Hematopoietic multipotent progenitor cell treated with erythropoietin and hydrocortisone succinate and interleukin-3 and kit ligand, for 15 days (in vitro differentiated cells): Measurements from ENCODE around the gene C10orf90.

Experiments used
- DNase-seq: peaks from one replicate; pipeline ENCODE4 v3.0.0-alpha.2; 2015; ENCODE audit warnings: low spot score

C10orf90 gene

DNA sequence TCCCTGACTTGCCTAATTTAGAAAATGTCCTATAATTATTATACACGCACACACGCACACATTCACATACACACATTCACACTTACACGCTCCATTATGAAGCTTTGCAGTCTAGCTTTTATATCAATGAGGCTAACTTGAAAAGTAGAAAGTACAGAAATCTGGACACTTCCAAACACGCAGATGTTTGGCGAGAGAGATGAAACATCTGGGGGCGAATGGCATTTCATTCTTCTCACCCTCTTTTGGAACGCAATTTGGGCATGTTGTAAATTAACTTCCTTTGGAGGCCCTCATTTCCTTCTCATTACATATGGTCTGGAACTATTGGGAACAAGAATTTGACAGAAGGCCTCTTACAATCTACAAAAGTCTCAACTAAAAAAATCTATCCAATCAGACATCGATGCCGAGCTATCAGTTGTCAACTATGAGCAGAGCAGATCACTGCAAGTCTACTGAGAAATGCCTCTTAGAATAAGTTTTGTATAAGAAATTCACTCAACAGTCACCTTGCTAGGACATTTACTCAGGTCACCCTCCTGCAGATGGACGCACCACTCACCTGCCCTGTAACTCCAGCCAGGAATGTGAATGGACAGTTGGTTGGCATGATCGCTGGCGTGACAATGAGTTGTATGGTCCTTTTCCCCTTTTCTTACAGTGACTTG, 167.0 kb downstream of the C10orf90 start:
- DNase-seq, result no peak

DNA sequence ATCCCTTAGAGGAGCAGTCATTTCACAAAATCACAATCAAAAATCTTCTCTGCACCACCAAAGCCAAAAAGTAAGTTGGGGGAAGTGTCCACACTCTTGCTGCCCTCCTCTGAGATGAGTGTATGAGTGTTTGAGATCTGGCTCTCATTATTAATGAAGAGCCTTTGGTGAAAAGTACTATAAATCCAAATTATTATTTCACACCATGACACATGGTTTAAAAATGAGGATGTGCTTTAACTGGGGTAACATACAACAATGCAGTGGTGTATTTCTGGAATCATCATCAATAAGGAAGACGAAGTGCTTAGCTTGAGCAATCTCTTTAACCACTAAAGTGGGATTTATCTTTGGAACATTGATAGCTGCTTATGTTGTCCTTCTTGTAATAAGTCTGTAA, 168.1 kb downstream of the C10orf90 start:
- DNase-seq, result no peak

DNA sequence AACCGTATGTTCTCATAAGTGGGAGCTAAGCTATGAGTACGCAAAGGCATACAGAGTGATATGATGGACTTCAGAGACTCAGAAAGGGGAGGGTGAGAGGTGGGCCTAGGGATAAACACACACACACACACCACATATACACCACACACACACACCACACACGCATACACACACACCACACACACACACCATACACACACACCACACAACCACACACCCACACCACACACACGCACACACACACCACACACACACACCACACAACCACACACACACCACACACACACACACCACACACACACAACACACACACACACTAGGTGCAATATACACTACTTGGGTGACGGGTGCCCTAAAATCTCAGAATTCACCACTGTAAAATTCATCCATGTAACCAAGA, 168.7 kb downstream of the C10orf90 start:
- no peak for DNase-seq

DNA sequence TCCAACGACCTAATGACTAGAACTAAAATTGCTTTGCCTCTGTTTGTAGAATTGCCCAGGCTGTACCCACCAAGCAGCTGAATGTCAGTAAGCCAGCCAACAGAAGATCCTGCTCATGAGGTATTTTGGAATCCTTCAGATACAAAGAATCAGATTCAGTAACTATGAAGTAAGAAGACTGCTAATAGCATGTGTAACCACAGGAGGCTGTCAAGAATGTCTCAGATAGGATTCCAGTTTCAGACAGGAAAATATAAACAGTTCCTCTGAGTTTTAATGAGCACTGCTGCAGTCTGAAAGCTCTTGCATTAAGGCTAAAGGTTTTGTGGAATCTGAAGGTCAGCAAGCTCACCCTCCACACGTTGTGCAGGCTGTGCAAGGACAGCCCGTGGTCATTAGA, 169.6 kb downstream of the C10orf90 start:
- no peak for DNase-seq

DNA sequence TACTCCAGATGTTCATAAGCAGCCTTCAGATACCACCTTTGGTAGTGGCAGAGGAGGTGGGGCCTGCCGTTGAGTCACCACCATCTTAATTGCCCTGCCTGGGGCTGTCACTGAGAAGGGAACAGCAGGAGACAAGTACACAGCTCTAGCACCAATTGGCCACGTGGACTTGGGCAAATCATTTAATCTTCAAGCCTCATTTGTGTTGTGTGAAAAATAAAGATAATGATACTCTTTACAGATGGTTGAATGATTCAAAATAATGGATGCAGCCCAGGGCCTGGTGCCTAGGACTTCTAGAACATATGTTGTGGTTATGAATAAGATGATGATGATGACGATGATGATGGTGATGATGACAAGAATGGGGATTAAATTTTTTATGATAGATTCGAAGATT, 170.3 kb downstream of the C10orf90 start:
- DNase-seq, result no peak

DNA sequence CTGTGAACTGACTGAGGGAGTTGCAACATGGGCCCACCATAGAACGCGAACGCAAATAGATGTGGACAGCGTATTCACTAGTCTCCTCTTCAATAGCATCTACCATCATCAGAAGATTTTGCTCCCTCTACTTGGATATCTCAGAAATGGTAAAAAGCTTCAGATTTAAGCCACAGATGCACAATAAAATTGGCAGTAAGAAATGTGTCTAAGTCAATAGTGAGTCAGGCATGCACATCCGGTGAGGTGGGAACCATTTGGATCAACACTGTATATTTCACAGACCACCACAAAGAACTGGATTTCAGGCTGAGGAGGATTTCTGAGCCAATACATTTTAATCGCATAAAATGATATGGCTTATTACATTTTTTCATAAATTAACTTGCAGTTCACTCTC, 170.7 kb downstream of the C10orf90 start:
- DNase-seq, result no peak

DNA sequence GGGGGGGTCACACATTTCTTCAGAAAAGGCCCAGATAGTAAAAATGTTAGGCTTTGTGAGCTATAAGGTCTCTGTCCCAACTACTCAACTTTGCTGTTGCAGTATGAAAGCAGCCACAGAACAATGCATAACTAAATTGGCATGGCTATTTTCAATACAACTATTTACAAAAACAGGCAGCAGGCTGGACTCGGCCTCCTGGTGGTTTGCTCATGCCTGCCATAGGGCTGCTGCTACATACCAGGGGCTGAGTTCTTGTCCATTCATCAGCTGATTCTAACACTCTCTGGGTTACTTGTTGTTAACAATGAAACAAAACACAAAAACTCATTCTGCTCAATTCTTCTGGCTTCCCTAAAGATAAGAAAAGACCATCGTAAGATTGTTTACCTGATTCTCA, 172.8 kb downstream of the C10orf90 start:
- DNase-seq, result no peak

DNA sequence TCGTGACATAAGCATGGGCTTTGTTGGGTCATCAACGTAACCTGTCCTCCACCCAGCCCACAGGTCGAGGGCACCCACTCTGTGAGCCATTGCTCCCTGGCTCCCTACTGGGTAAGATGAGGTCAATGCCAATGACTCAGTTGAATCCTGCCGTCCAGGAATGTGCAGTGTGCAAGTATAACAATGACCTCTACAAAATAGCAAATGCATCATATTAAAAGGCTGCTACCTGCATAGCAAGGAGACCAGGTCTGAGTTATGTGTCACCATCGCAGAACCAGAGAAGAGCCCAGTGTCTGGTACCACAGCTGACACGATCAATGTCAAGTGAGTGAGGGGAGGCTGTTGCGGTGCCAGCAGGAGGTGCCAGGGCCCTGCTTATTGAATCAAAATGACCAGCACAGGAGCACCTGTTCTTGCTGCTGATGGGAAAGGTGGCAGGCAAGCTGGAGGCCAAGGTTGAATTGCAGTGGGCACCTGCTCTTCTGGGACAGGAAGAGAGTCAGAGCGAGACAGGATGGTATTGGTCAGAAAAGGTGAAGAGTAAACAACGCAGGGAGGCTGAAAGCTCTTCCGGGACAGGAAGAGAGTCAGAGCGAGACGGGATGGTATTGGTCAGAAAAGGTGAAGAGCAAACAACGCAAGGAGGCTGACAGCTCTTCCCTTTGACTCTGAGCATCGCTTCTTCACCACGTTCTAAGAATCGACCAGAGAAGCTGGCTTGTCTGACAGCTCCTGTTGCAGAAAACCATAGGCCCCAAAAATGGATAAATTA, 173.5 kb downstream of the C10orf90 start:
- DNase-seq, result no peak

DNA sequence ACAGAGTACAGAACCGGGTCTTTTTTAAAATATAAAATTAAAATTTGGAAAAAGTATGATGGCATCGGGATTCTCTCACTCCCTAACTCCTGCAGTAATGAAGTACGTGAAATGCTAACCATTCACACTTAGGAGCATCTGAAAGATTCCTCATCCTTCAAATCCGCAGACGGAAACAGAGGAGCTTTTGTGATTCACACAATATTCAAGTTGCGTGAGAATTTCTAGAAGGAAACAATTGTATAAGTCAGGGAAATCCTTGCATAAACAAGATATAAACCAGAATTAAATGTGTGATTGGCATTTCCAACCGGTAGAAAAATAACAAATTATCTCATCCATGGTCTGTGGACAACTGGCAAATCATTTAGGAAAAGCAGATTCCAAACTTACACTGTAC, 179.0 kb downstream of the C10orf90 start:
- no peak for DNase-seq

DNA sequence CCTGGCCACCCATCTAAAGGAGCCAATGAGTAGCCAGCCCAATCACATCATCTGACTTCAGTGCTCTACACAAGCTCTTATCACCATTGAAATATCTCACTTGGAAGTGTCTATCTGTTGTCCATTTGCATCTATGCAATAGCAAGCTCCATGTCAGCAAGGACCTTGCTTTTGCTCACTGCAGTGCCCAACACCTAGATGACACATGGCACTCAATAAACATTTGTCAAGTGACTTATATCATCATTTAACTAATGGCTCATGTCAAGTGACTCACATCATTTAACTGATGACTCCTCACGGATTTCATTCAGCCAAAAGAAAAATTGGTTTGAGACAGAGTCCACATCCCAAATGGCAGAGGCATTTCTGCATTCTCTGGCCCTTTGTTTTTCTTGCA, 189.3 kb downstream of the C10orf90 start:
- no peak for DNase-seq

DNA sequence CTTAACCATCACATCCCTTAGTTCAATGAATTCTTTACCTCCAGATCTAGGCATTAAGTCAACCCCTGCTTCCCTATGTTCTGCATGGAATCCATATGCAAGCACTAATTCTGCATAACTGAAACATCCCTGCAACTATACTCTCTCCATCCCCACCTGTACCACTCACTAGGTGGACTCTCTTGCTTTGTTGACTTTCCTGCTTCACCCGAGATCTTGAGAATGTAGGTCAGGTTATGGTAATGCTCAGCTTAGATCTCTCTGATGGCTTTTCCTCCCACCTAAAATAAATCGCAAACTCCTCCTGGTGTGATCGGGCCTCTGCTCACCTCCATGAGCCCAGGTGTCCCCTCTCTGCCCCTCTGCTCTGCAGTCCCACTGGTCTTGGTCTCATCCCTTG, 189.8 kb downstream of the C10orf90 start:
- no peak for DNase-seq

DNA sequence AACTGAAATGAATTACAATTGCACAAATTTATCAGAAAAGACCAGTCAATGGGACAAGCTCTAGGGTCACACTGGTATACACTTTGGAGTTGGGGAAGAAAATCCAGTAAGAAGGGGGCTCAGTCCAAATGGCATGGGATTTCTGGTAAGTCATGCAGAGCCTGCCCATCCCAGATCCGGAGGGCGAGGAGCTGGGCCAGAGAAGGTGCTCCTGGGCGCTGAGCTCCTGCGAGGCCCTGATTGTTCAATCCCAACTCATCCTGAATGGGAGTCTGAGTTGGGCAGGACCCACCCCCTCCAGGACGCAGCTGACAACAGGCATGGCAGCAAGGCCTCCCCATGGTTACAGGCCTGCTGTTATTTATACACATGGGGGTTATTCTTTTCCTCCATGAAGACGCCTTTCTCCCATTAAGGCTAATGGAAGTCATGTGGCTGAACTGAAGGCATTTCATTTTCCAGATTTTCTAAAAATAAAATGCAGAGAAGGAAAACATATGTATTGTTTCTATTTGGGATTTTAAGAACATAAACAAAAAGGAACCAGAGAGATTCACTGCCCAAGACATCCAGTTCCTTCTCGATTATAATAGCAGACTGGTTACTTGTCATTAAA, 191.1 kb downstream of the C10orf90 start:
- DNase-seq, result no peak

DNA sequence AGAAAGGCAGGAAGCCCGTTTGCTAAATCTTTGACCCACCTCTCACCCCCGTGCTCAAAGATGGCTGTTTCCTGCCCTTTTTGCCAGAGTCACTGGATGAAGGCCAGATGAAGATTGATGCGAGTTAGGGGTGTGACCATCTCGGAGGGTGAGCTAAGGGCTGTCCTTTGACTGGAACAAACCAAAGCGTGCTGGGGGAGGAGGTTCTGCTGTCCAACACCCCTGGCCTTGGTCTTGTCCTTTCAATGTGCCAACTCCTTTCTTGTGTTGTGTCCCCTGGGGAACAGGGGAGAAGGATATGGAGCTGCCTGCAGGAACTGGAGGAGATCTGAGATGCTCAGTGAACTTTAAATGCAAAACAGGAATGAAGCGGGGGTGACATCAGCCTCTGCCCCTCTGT, 191.9 kb downstream of the C10orf90 start:
- no peak for DNase-seq

DNA sequence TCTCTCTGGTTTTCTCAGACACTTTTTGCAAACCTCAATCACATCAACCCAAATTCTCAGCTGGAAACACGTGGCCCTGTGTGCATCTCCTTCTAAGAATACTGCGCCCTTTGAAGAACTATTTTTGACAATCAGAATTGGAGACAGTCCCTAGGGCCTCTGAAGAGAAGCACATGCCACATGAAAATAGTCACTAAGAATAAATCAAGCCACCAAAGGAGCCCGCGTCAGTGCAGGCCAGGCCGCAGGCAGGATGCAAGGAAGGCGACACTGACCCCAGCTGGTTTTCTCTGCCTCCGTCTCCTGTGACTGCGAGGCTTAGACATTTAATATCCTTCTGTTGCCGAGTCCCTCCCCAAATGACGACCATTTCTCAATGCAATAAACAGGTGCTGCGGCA, 194.2 kb downstream of the C10orf90 start:
- no peak for DNase-seq

DNA sequence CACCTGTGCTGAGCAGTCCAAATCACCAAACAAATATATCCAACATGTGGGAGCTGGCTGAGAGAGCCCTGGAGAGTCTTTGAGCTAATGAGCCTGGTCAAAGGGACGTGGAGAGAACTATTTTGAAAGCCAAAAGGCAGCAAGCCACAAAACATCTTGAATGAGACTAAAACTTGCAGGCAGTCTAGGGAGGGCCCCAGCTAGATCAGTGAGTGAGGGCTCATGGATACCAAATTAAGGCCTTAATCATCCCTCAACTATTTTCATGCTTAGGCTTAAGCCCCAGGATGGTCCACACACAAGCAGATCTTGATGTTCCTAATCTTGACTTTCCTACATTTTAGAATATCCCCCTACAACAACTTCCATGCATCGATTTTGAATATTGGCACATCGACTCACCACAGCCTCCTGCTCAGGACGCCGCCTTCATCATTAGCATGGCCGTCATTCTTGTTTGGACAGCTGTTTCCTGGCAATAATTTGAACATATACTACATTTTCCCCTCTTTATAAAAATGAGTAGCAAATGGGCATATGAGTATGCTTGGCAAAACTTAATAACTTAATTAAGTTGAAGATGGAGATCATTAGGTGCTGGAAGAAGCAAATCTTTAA, 195.3 kb downstream of the C10orf90 start:
- DNase-seq, result no peak

DNA sequence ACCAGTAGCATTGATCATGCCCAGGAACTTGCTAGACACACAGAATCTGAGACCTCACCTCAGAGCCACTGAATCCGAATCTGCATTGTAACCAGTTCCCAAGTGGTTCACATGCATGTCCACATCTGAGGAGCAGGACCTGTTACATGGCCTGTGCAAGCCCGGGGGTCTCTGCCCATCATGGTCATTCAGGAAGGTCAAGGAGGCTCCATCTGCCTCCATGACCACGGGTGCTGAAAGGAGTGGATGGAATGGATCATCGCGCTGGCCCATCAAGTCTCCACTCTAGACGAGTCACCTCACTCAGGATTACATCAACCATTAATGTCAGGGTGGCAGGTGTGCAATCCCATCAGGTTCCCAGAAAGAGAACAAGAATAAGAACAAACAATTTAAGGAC, 196.5 kb downstream of the C10orf90 start:
- DNase-seq, result no peak

DNA sequence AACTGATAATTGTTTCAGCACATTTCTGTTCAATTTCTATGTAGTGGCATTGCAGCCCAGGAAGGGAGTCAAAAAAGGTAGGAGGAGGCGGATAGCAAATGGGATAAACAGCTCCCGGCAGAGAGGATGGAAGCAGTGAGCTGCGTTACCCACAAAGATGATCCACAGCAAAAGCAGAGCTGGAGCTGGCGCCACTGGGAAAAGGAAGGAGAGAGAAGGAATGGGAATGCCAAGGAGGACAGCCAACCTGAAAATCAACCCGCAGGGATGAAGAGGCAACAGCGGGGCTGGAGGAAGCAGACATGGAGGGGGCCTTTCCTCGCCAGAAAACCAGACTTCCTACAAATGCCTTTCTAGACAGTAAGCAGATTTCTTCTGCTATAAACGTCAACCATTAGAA, 199.5 kb downstream of the C10orf90 start:
- no peak for DNase-seq

DNA sequence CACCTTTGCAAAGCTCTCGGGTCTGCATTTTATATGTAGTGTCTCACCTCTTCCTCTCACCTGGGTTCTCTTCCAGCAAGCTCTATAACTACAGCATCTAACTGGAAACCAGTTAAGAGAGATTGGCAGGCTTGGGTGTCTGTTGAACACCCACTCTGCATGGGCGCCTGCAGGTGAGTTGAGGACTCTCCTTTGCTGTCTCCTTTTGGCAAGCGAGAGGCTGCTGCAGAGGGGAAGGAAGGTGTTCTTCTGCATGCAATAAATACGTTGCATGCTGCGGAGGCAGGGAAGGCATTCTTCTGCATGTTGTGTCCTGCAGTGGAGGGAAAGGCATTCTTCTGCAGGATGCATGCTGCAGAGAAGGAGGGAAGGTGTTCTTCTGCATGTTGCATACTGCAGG, 200.8 kb downstream of the C10orf90 start:
- DNase-seq, result no peak

DNA sequence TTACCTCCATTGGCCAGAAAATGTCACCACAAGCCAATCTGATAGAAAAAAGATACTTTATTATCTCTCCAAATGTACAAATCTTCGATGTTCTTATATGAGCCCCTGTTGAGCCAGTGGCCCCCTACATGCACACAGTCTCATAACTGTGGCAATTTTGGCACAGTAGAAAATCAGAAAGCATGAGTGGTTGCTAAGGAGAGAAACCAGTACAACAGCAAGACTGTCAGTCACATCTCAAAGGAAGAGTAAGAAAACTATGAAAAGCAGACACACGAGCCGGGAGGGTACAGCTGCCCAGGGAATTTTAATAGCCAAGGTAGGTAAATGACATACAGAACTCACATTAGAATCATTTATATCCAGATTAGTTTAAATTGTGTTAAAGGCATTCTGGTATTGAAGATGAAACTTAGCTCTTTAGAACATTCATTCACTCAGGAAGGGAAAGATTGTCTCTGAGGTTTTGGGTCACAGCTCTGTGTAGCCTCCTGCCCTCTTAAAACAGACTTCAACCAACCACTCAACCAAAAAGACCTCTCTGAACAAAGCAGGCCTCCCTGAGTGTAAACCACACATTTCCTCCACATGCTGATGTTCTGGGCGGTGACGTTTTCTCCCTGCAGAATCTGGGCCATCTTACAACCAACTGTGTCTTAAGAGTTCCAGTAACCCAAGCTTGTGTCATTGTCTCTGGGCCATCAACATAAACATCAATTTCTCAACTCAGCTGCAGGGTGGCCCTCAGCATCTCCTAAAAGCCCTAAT, 201.4 kb downstream of the C10orf90 start:
- no peak for DNase-seq

DNA sequence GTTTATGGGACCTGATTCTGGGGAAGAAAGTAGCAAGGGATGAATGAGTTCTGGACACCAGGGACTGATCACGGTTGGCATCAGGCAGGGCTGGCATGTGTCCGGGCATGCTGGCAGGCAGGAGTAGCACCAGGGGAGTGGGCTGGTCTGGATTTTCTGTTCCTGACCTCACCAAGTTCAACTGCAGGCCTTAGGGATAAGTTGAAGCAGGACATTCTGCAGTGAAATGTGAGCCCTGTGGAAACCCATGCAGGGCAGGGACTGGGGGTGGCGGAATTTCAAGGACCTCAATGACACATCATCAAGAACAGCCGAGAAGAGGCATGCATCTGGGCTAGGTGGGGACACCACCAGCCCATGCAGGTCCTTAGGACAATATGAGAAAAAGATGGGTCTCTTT, 202.0 kb downstream of the C10orf90 start:
- DNase-seq, result no peak

DNA sequence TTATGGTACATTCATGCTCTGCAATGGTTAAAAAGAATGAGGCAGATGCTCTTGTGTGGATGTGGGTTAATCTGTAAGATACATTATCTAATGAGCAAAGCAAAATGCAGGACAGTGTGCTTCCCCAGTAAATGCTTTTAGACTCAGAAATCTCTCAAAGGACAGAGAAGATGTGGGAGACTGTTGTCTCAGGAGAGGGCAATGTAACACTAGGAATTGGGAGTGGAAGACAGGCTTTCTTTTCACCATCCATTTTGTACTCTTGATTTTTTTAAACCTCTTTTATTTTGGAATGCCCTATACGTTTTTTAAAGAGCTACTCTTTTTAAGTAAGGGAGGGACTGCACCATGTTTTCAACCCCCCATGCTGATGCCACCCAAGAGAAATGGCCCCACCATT, 204.7 kb downstream of the C10orf90 start:
- no peak for DNase-seq

DNA sequence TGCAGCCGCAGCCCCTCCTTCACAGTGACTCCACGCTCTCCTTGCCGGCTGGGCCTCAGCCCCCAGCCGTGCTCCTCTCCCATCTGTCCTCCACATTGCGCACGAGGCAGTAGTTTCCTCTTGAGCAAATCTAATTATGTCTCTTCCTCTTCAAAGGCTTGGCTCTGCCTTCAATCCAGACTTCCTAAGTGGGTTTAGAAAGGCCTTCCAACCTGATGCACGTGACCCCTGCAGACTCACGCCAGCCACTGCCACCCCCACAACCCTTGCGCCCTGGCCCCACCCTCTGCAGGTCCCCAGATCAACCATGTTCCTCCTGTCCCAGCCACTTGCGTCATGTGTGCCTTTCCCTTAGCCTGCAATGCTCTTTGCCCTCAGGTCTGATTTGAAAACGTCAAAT, 207.2 kb downstream of the C10orf90 start:
- DNase-seq, result no peak
